SH-SY5Y (cell line): ENCODE data around the gene NMT2.

Source experiments
- GATA2 ChIP-seq: IDR thresholded peaks from 2 replicates; pipeline ENCODE4 v1.6.1; 2011; ENCODE audit warnings: mild to moderate bottlenecking, low read depth, low read length
- GATA3 ChIP-seq: IDR thresholded peaks from 2 replicates; pipeline ENCODE4 v1.6.1; 2011; ENCODE audit warnings: low read depth, mild to moderate bottlenecking, low read length, moderate library complexity

DNA sequence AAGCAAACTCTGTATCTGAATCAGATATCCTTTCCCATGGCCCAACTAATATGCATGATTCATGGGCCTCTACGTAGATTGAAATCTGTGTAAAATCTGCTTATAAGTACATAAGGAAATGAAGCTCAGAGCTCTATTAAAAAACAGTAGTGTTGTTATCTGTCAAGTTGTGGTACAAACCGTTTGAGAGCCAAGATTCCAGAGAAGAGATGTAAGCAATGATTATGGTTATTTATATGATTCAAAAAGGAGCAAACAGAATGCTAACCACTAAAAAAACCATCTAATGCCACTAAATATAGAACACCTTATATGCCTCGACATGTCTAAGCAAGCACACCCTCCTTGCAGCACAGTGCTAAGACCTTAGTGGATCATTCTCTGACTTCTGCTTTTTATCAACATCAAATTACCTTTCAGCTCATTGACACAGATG is 44.7 kb downstream of the NMT2 start:
- TF ChIP-seq GATA3 (no peak), GATA2 (no peak)
